PC-9 (cell line): Measurements from ENCODE around the gene TBC1D24. TPM values are rescaled to one million over a fixed set of nuclear protein-coding genes. Genes with fewer than 3 reads are reported as not detected.

ENCODE experiments used
- BruUV-seq: library from RNA; stranded (reverse); fragments of 400-500 nt; replicated peaks from 2 replicates; lab custom pipeline; 2021; lab: Mats Ljungman, UMichigan
- CTCF ChIA-PET: fragments of 300-600 bp; sonication (Branson Sonifier 250); formaldehyde crosslinking; loops from one replicate; lab custom pipeline; 2022; ENCODE audit warnings: antibody characterized with exemption; lab: Charles Lee
- POLR2A ChIA-PET: fragments of 300-600 bp; sonication (Branson Sonifier 250); formaldehyde crosslinking; loops from one replicate; lab custom pipeline; 2022; ENCODE audit warnings: antibody characterized with exemption; ENCODE audit not compliant: unreplicated experiment; lab: Charles Lee
- DNase-seq, 2 experiments: peaks; one replicate each; pipeline versions ENCODE4 v3.0.0 to v3.0.0-alpha.2; 2015 to 2022; ENCODE audit warnings: mixed read lengths in 1 of 2
- H2AFZ ChIP-seq: fragments of 200-600 bp; sonication (generic); 2 replicates; pipeline ENCODE4 v1.8.1; 2017; ENCODE audit warnings: antibody characterized with exemption
- H3F3A ChIP-seq: fragments of 200-600 bp; sonication (generic); 2 replicates; pipeline ENCODE4 v1.8.1; 2017; ENCODE audit warnings: antibody characterized with exemption, mild to moderate bottlenecking, low read depth; ENCODE audit not compliant: insufficient read depth
- H3K27ac ChIP-seq: fragments of 200-600 bp; sonication (generic); 2 replicates; pipeline ENCODE4 v1.6.1; 2016; ENCODE audit warnings: mixed run types
- H3K27me3 ChIP-seq: fragments of 200-600 bp; sonication (generic); 2 replicates; pipeline ENCODE4 v1.6.1; 2016; ENCODE audit warnings: low read depth, mixed run types; ENCODE audit not compliant: insufficient read depth
- H3K36me3 ChIP-seq: fragments of 200-600 bp; sonication (generic); 2 replicates; pipeline ENCODE4 v1.6.1; 2016; ENCODE audit warnings: low read depth, mixed run types
- H3K4me1 ChIP-seq: fragments of 200-600 bp; sonication (generic); replicated peaks from 2 replicates; pipeline ENCODE4 v1.6.1; 2016; ENCODE audit warnings: mixed run types; ENCODE audit not compliant: insufficient read depth
- H3K4me2 ChIP-seq: fragments of 200-600 bp; sonication (generic); 2 replicates; pipeline ENCODE4 v1.6.1; 2017; ENCODE audit warnings: mixed run types
- H3K4me3 ChIP-seq: fragments of 200-600 bp; sonication (generic); 2 replicates; pipeline ENCODE4 v1.6.1; 2016; ENCODE audit warnings: mixed run types
- H3K79me2 ChIP-seq: fragments of 200-600 bp; sonication (generic); 2 replicates; pipeline ENCODE4 v1.6.1; 2017; ENCODE audit warnings: low read depth, mixed run types
- H3K9me2 ChIP-seq: fragments of 200-600 bp; sonication (generic); 2 replicates; pipeline ENCODE4 v1.8.1; 2017; ENCODE audit warnings: mild to moderate bottlenecking; ENCODE audit not compliant: insufficient read depth
- H3K9me3 ChIP-seq: fragments of 200-600 bp; sonication (generic); 2 replicates; pipeline ENCODE4 v1.8.1; 2016; ENCODE audit warnings: low read depth; ENCODE audit not compliant: insufficient read depth
- H4K20me1 ChIP-seq: fragments of 200-600 bp; sonication (generic); 2 replicates; pipeline ENCODE4 v1.8.1; 2017; ENCODE audit not compliant: insufficient read depth
- CTCF ChIP-seq: fragments of 200-600 bp; sonication (generic); conservative IDR thresholded peaks from 2 replicates; pipeline ENCODE4 v1.6.1; 2017; ENCODE audit warnings: mixed run types, antibody characterized with exemption, mild to moderate bottlenecking, moderate library complexity
- EZH2 ChIP-seq: fragments of 200-600 bp; sonication (generic); IDR thresholded peaks from 2 replicates; pipeline ENCODE4 v1.8.0; 2017; ENCODE audit warnings: antibody characterized with exemption, low read depth
- intact Hi-C: fragments of 100-400 bp; cut with micrococcal nuclease; formaldehyde crosslinking; loops from one replicate; pipeline ENCODE4 v1.10.0; 2022; ENCODE audit not compliant: unreplicated experiment
- total RNA-seq: library from RNA; stranded (reverse); gene quantifications from 2 replicates; pipeline ENCODE4 v1.2.3, GENCODE V29; 2021

TBC1D24 gene
- total RNA-seq, 1 experiment from 2014 or later, result 30.0 TPM

GRCh38 chr16:2501946-2502895 is 27.3 kb downstream of the TBC1D24 start:
- H3K9me2 ChIP-seq, result no peaks in the 10 kb centered on the region
- no peak overlapping the region for H3K4me3 ChIP-seq
- no peaks in the 10 kb centered on the region for H3K9me3 ChIP-seq
- peaks cover 24% of the 10 kb centered on the region for H3F3A ChIP-seq
- no peaks in the 10 kb centered on the region for H3K36me3 ChIP-seq
- H4K20me1 ChIP-seq, result peaks cover 9% of the 10 kb centered on the region; the same call in 1 of the 2 replicates
- no peak for DNase-seq
- H3K4me1 ChIP-seq, result 0 out of 2 replicates have a peak, but pooled peaks cover 5% of the 10 kb centered on the region
- no peak overlapping the region for H2AFZ ChIP-seq
- CTCF ChIA-PET, result interaction anchor here (0.5 kb wide), 1 partner anchor 49 kb away, joined by 6 read pairs; no protein-coding TSS in a partner anchor
- no TSS peak for BruUV-seq
- intact Hi-C loops, result loop anchor here (5.0 kb wide), 3 partner anchors 75 to 305 kb away; partner anchors contain the start of genes CASKIN1, CCNF and ECI1
- no peaks in the 10 kb centered on the region for H3K27me3 ChIP-seq
- no peak overlapping the region for H3K4me2 ChIP-seq
- POLR2A ChIA-PET, result no interaction called here
- TF ChIP-seq EZH2 (no peak), CTCF (no peak)
- no peaks in the 10 kb centered on the region for H3K79me2 ChIP-seq
- H3K27ac ChIP-seq, result no peak overlapping the region

- no peak overlapping the region for H2AFZ ChIP-seq
- 0 out of 2 replicates have a peak, but pooled peaks cover 5% of the 10 kb centered on the region for H3K4me1 ChIP-seq
- POLR2A ChIA-PET, result interaction anchor here (0.6 kb wide), 1 partner anchor 195 kb away, joined by 3 read pairs; no protein-coding TSS in a partner anchor
- no peak for DNase-seq
- H4K20me1 ChIP-seq, result no peaks in the 10 kb centered on the region
- H3K9me2 ChIP-seq, result no peaks in the 10 kb centered on the region
- no peaks in the 10 kb centered on the region for H3K27me3 ChIP-seq
- peaks cover 24% of the 10 kb centered on the region for H3F3A ChIP-seq
- no TSS peak for BruUV-seq
- no peaks in the 10 kb centered on the region for H3K9me3 ChIP-seq
- TF ChIP-seq EZH2, result no peak
- TF ChIP-seq CTCF, result no peak
- H3K4me2 ChIP-seq, result no peak overlapping the region
- no peaks in the 10 kb centered on the region for H3K79me2 ChIP-seq
- intact Hi-C loops, result no loop called here
- H3K4me3 ChIP-seq, result no peak overlapping the region
- no peaks in the 10 kb centered on the region for H3K36me3 ChIP-seq
- CTCF ChIA-PET, result no interaction called here
- H3K27ac ChIP-seq, result no peak overlapping the region
Measured at GRCh38 chr16:2505695-2506094, 30.8 kb downstream of the TBC1D24 start.

- Histone ChIP-seq H4K20me1 (no peaks in the 10 kb centered on the region), H3F3A (peaks cover 24% of the 10 kb centered on the region), H3K36me3 (no peaks in the 10 kb centered on the region), H3K27me3 (no peaks in the 10 kb centered on the region), H3K27ac (no peak overlapping the region), H3K9me2 (no peaks in the 10 kb centered on the region), H3K9me3 (no peaks in the 10 kb centered on the region), H2AFZ (no peak overlapping the region), H3K4me1 (0 out of 2 replicates have a peak, but pooled peaks cover 5% of the 10 kb centered on the region), H3K4me2 (no peak overlapping the region), H3K79me2 (no peaks in the 10 kb centered on the region), H3K4me3 (no peak overlapping the region)
- ChIA-PET POLR2A (no interaction called here), CTCF (no interaction called here)
- intact Hi-C loops, result no loop called here
- no TSS peak for BruUV-seq
- TF ChIP-seq CTCF (no peak), EZH2 (no peak)
- no peak for DNase-seq
Measured at GRCh38 chr16:2507052-2507659, 32.2 kb downstream of the TBC1D24 start.
